Psoas muscle (tissue), 8 donors: ENCODE measurements around the gene IL20RA. TPM values are rescaled to one million over a fixed set of nuclear protein-coding genes. Genes with fewer than 3 reads are reported as not detected.

Experiments used
- ATAC-seq, 4 donors: fragments of 200-7000 bp; cut with Tn5 transposase; one replicate each; pipeline ENCODE4 v1.9.1; 2020; ENCODE audit warnings: moderate library complexity in 3 of 4, mild to moderate bottlenecking in 2 of 4
- DNase-seq, 2 donors: peaks; one replicate each; pipeline ENCODE4 v3.0.0-alpha.2; 2020
- H3K27ac ChIP-seq: fragments of 200-600 bp; one replicate; pipeline ENCODE4 v1.8.0; 2022
- H3K27me3 ChIP-seq, 3 donors: fragments of 200-600 bp in 1 of 3; one replicate each; pipeline versions ENCODE4 v1.6.1 to v1.8.0; 2013 to 2022; ENCODE audit warnings: low read length in 2 of 3, mild to moderate bottlenecking in 2 of 3, moderate library complexity in 1 of 3; ENCODE audit not compliant: insufficient read depth in 3 of 3
- H3K36me3 ChIP-seq, 2 donors: fragments of 200-600 bp in 1 of 2; one replicate each; pipeline versions ENCODE4 v1.6.1 to v1.8.0; 2013 to 2022; ENCODE audit warnings: low read depth in 1 of 2, mild to moderate bottlenecking in 1 of 2, moderate library complexity in 1 of 2; ENCODE audit not compliant: insufficient read depth in 1 of 2
- H3K4me1 ChIP-seq: fragments of 200-600 bp; one replicate; pipeline ENCODE4 v1.8.0; 2022
- H3K4me3 ChIP-seq: fragments of 200-600 bp; one replicate; pipeline ENCODE4 v1.8.0; 2022; ENCODE audit warnings: mild to moderate bottlenecking
- H3K9me3 ChIP-seq: fragments of 200-600 bp; one replicate; pipeline ENCODE4 v1.8.0; 2022
- CTCF ChIP-seq: fragments of 200-600 bp; IDR thresholded peaks from one replicate; pipeline ENCODE4 v1.8.0; 2022; ENCODE audit warnings: antibody characterized with exemption
- WGBS, 3 donors: extraction: QIAGEN DNeasy Blood & Tissue Kit; methylation state at CpG; one replicate each; pipeline versions ENCODE4 v1.1.6 to v1.1.7; 2013; 5-methylcytosine and 5-hydroxymethylcytosine counted together
- intact Hi-C, 2 donors: fragments of 100-400 bp; cut with DNase I; formaldehyde crosslinking; loops; one replicate each; pipeline versions ENCODE4 v1.11.0 to v1.14.2; 2022
- polyA plus RNA-seq, 3 donors: library from polyadenylated mRNA; stranded (reverse); fragments of 200-250 nt; gene quantifications; one replicate each; pipeline ENCODE4 v1.2.3, GENCODE V29; 2013
- total RNA-seq, 4 donors: library from RNA; stranded (reverse); fragmentation: NEBNext Ultra II Directional in 2 of 4; extraction: Animal tissue kit (Norgen Biotek cat#: 25700) in 2 of 4; gene quantifications; one replicate each; pipeline versions ENCODE4 v1.2.1 to v1.2.4, GENCODE V29; 2021 to 2023
- donor health status: healthy with polysubstance abuse.
- donor health status: DM: no; HTN: no; CAD: no; lungs with moderate emphysema.
- donor health status: Bipolar disorder and iron deficiency.
- donor health status: healthy.
- donor health status: DM: yes; HTN: yes; CAD: no.
- donor health status: DM: no; HTN: no; CAD: no.
- donor health status: DM: no; HTN: no; CAD: no.
- donor health status: DM: yes; HTN: yes; CAD: no.

Gene IL20RA
- total and polyA plus RNA-seq, 7 donors, result 0.04 to 0.94 (median 0.15) TPM; not detected in 1

- Histone ChIP-seq H3K9me3 (no peaks in the 10 kb centered on the region), H3K4me3 (no peak overlapping the region), H3K27ac (no peak overlapping the region), H3K4me1 (peaks cover 4% of the 10 kb centered on the region), H3K27me3 (peaks cover 2 to 34% (median 12%) of the 10 kb centered on the region in 3 donors), H3K36me3 (no peaks in the 10 kb centered on the region)
- ATAC-seq, result no peak
- no peak for DNase-seq
- no peak for TF ChIP-seq CTCF
- intact Hi-C loops, result no loop called here
Measured at GRCh38 chr6:136991646-136992045, 53.1 kb downstream of the IL20RA start.

- no peak overlapping the region for H3K27ac ChIP-seq
- no peak overlapping the region for H3K4me3 ChIP-seq
- H3K4me1 ChIP-seq, result peaks cover 4% of the 10 kb centered on the region
- TF ChIP-seq CTCF, result no peak
- 87 to 89% (median 89%) methylated on average over 3 of the region's 3 CpGs for WGBS, 3 donors
- no peak for ATAC-seq
- intact Hi-C loops, result no loop called here
- no peaks in the 10 kb centered on the region for H3K9me3 ChIP-seq
- DNase-seq, result no peak
- peaks cover 2 to 34% (median 12%) of the 10 kb centered on the region in 3 donors for H3K27me3 ChIP-seq
- no peaks in the 10 kb centered on the region for H3K36me3 ChIP-seq
Measured at GRCh38 chr6:136990754-136991153, 54.0 kb downstream of the IL20RA start.

GRCh38 chr6:136990242-136990578 lies 54.6 kb downstream of the IL20RA start:
- TF ChIP-seq CTCF, result no peak
- peaks cover 4% of the 10 kb centered on the region for H3K4me1 ChIP-seq
- no peak overlapping the region for H3K27ac ChIP-seq
- H3K36me3 ChIP-seq, result no peaks in the 10 kb centered on the region
- intact Hi-C loops, result no loop called here
- ATAC-seq (no peak), DNase-seq (no peak)
- H3K9me3 ChIP-seq, result no peaks in the 10 kb centered on the region
- 34 to 44% (median 41%) methylated on average over 4 of the region's 4 CpGs for WGBS, 3 donors
- H3K27me3 ChIP-seq, result peaks cover 2 to 34% (median 12%) of the 10 kb centered on the region in 3 donors
- H3K4me3 ChIP-seq, result peak overlapping the region; percentile 53

- intact Hi-C loops, result no loop called here
- no peaks in the 10 kb centered on the region for H3K36me3 ChIP-seq
- peaks cover 4% of the 10 kb centered on the region for H3K4me1 ChIP-seq
- H3K27me3 ChIP-seq, result peaks cover 2 to 32% (median 12%) of the 10 kb centered on the region in 3 donors
- peak in 1 of 4 donors; percentile 38 for ATAC-seq
- TF ChIP-seq CTCF, result no peak
- WGBS, 3 donors, result 1 to 2% (median 2%) methylated on average over 40 of the region's 40 CpGs
- no peak overlapping the region for H3K27ac ChIP-seq
- DNase-seq, result no peak
- H3K4me3 ChIP-seq, result peak overlapping the region; percentile 53
- no peaks in the 10 kb centered on the region for H3K9me3 ChIP-seq
Measured at GRCh38 chr6:136989571-136990241, 55.1 kb downstream of the IL20RA start.

- no peak for TF ChIP-seq CTCF
- DNase-seq, result no peak
- Histone ChIP-seq H3K36me3 (no peaks in the 10 kb centered on the region), H3K4me1 (peaks cover 4% of the 10 kb centered on the region), H3K9me3 (no peaks in the 10 kb centered on the region), H3K27me3 (peaks cover 0 to 30% (median 8%) of the 10 kb centered on the region in 3 donors), H3K4me3 (no peak overlapping the region), H3K27ac (no peak overlapping the region)
- intact Hi-C loops, result no loop called here
- ATAC-seq, result no peak
- 68 to 75% (median 71%) methylated on average over 4 of the region's 4 CpGs for WGBS, 3 donors
Measured at GRCh38 chr6:136987526-136987925, 57.2 kb downstream of the IL20RA start.
